T-cell (primary cell): ENCODE data around the gene IFNL1. TPM values are rescaled to one million over a fixed set of nuclear protein-coding genes. Genes with fewer than 3 reads are reported as not detected.

Source experiments
- ATAC-seq, 4 experiments: fragments of 200-7000 bp in 3 of 4; fragments of 150-1000 bp in 1 of 4; cut with Tn5 transposase; replicated peaks in 1 of 4; 1 replicate in 3 of 4; 2 replicates in 1 of 4; pipeline ENCODE4 v1.10.0; 2021; ENCODE audit warnings: moderate library complexity in 3 of 4, mild to moderate bottlenecking in 2 of 4, moderate number of reproducible peaks in 1 of 4
- CTCF ChIA-PET, 2 donors: fragments of 300-600 bp; sonication (Branson Sonifier 250); formaldehyde crosslinking; loops; one replicate each; lab custom pipeline; 2022; ENCODE audit warnings: antibody characterized with exemption in 2 of 2; lab: Charles Lee
- POLR2A ChIA-PET, 2 donors: fragments of 300-600 bp; sonication (Branson Sonifier 250); formaldehyde crosslinking; loops; one replicate each; lab custom pipeline; 2022; ENCODE audit warnings: antibody characterized with exemption in 2 of 2; lab: Charles Lee
- DNase-seq, 35 experiments: peaks; one replicate each; pipeline versions ENCODE4 v3.0.0 to v3.0.0-alpha.2; 2013 to 2023
- H3K27ac ChIP-seq: one replicate; pipeline ENCODE4 v1.5.1; 2013; ENCODE audit warnings: low read length
- H3K27me3 ChIP-seq, 2 experiments: replicated peaks in 1 of 2; 1 replicate in 1 of 2; 2 replicates in 1 of 2; pipeline versions ENCODE4 v1.6.1 to v1.7.0; 2013; ENCODE audit warnings: low read length in 1 of 2, mixed read lengths in 1 of 2; ENCODE audit not compliant: control insufficient read depth in 2 of 2, insufficient read depth in 2 of 2; ENCODE audit errors: extremely low read depth in 1 of 2
- H3K36me3 ChIP-seq, 2 donors: 1 replicate in 1 of 2; 2 replicates in 1 of 2; pipeline versions ENCODE4 v1.6.1 to v1.7.0; 2013; ENCODE audit warnings: low read length in 1 of 2; ENCODE audit not compliant: control insufficient read depth in 2 of 2, insufficient read depth in 1 of 2; ENCODE audit errors: extremely low read depth in 1 of 2
- H3K4me1 ChIP-seq, 2 experiments: 1 replicate in 1 of 2; 2 replicates in 1 of 2; pipeline versions ENCODE4 v1.6.1 to v1.7.0; 2013; ENCODE audit warnings: low read length in 2 of 2, mixed read lengths in 1 of 2; ENCODE audit not compliant: insufficient read depth in 2 of 2, control insufficient read depth in 1 of 2; ENCODE audit errors: extremely low read depth in 1 of 2
- H3K4me3 ChIP-seq, 2 donors: 1 replicate in 1 of 2; 2 replicates in 1 of 2; pipeline versions ENCODE4 v1.5.1 to v1.7.0; 2013; ENCODE audit warnings: mild to moderate bottlenecking in 2 of 2, low read length in 1 of 2, moderate library complexity in 1 of 2; ENCODE audit not compliant: control insufficient read depth in 1 of 2; ENCODE audit errors: extremely low read depth in 1 of 2
- H3K9me3 ChIP-seq: 2 replicates; pipeline ENCODE4 v1.7.0; 2013
- H3K27ac Mint-ChIP-seq, 2 donors: one replicate each; pipeline ENCODE4 v1.8.0; 2020 to 2021; ENCODE audit warnings: mild to moderate bottlenecking in 2 of 2, mixed read lengths in 2 of 2
- H3K27me3 Mint-ChIP-seq, 2 donors: one replicate each; pipeline ENCODE4 v1.8.0; 2021 to 2022; ENCODE audit warnings: mixed read lengths in 2 of 2
- H3K36me3 Mint-ChIP-seq: one replicate; pipeline ENCODE4 v1.8.0; 2021; ENCODE audit warnings: mixed read lengths
- H3K4me1 Mint-ChIP-seq, 3 donors: one replicate each; pipeline ENCODE4 v1.8.0; 2020 to 2022; ENCODE audit warnings: mixed read lengths in 3 of 3, mild to moderate bottlenecking in 1 of 3
- H3K4me3 Mint-ChIP-seq, 3 donors: one replicate each; pipeline ENCODE4 v1.8.0; 2020 to 2022; ENCODE audit warnings: mild to moderate bottlenecking in 3 of 3, mixed read lengths in 3 of 3, moderate library complexity in 3 of 3
- H3K9me3 Mint-ChIP-seq, 3 donors: one replicate each; pipeline ENCODE4 v1.8.0; 2020 to 2022; ENCODE audit warnings: mixed read lengths in 3 of 3
- WGBS: methylation state at CpG from one replicate; pipeline ENCODE4 v1.1.5; 2013; ENCODE audit warnings: missing lambda C conversion rate; ENCODE audit not compliant: insufficient coverage; 5-methylcytosine and 5-hydroxymethylcytosine counted together
- total RNA-seq, 35 experiments: library from RNA in 6 of 35; stranded (reverse) in 6 of 35; fragments of 120-200 nt in 1 of 35; gene quantifications; one replicate each; pipeline versions ENCODE4 v1.2.1 to v1.2.4 and lab custom pipeline; 2013 to 2026

The IFNL1 gene
- total RNA-seq, 5 donors from 2014 or later (not counting 1 experiment from before 2014, with no cell fraction given), result 0.49 TPM; not detected in 4

GRCh38 chr19:39277598-39277997 lies 18.6 kb upstream of the IFNL1 start:
- Mint-ChIP-seq H3K27ac (no peak overlapping the region), H3K9me3 (no peaks in the 10 kb centered on the region), H3K27me3 (peaks cover 3 to 6% of the 10 kb centered on the region in 2 donors), H3K36me3 (no peaks in the 10 kb centered on the region), H3K4me1 (no peaks in the 10 kb centered on the region), H3K4me3 (no peak overlapping the region)
- Histone ChIP-seq H3K27me3 (peaks cover under 1 to 3% of the 10 kb centered on the region in 2 experiments), H3K36me3 (no peaks in the 10 kb centered on the region), H3K9me3 (no peaks in the 10 kb centered on the region), H3K4me3 (no peak overlapping the region), H3K4me1 (no peaks in the 10 kb centered on the region), H3K27ac (no peak overlapping the region)
- DNase-seq (no peak), ATAC-seq (no peak)
- WGBS, result 86% methylated on average over 5 of the region's 7 CpGs
- CTCF ChIA-PET, result no interaction called here
- POLR2A ChIA-PET, result no interaction called here

GRCh38 chr19:39282021-39282420 lies 14.2 kb upstream of the IFNL1 start:
- H3K4me1 Mint-ChIP-seq, result no peaks in the 10 kb centered on the region
- no peak overlapping the region for H3K4me3 Mint-ChIP-seq
- no peaks in the 10 kb centered on the region for H3K36me3 ChIP-seq
- peaks cover 4 to 15% of the 10 kb centered on the region in 2 donors for H3K27me3 Mint-ChIP-seq
- no peaks in the 10 kb centered on the region for H3K4me1 ChIP-seq
- ATAC-seq (no peak), DNase-seq (no peak)
- H3K36me3 Mint-ChIP-seq, result peaks cover 4% of the 10 kb centered on the region
- peaks cover 2 to 9% (median 3%) of the 10 kb centered on the region in 3 donors for H3K9me3 Mint-ChIP-seq
- no peaks in the 10 kb centered on the region for H3K9me3 ChIP-seq
- no CpG with 5 or more reads among the region's 1 CpG for WGBS
- no peak overlapping the region for H3K4me3 ChIP-seq
- H3K27ac Mint-ChIP-seq, result no peak overlapping the region
- H3K27ac ChIP-seq, result no peak overlapping the region
- ChIA-PET CTCF (no interaction called here), POLR2A (no interaction called here)
- peaks cover 0 to 3% of the 10 kb centered on the region in 2 experiments for H3K27me3 ChIP-seq

- Histone ChIP-seq H3K27me3 (peaks cover 0 to 3% of the 10 kb centered on the region in 2 experiments), H3K4me3 (no peak overlapping the region), H3K36me3 (no peaks in the 10 kb centered on the region), H3K4me1 (no peaks in the 10 kb centered on the region), H3K9me3 (no peaks in the 10 kb centered on the region), H3K27ac (no peak overlapping the region)
- H3K27me3 Mint-ChIP-seq, result peaks cover 2 to 12% of the 10 kb centered on the region in 2 donors
- peaks cover 2 to 9% (median 3%) of the 10 kb centered on the region in 3 donors for H3K9me3 Mint-ChIP-seq
- WGBS, result no CpG with 5 or more reads among the region's 1 CpG
- ATAC-seq (no peak), DNase-seq (no peak)
- H3K4me3 Mint-ChIP-seq, result no peak overlapping the region
- ChIA-PET CTCF (no interaction called here), POLR2A (no interaction called here)
- no peak overlapping the region for H3K27ac Mint-ChIP-seq
- H3K36me3 Mint-ChIP-seq, result peaks cover 4% of the 10 kb centered on the region
- H3K4me1 Mint-ChIP-seq, result no peaks in the 10 kb centered on the region
These were observed 12.2 kb upstream of the IFNL1 start for GRCh38 chr19:39284032-39284431.

- Histone ChIP-seq H3K27ac (no peak overlapping the region), H3K9me3 (no peaks in the 10 kb centered on the region), H3K4me1 (peaks cover 0 to 11% of the 10 kb centered on the region in 2 experiments), H3K4me3 (no peak overlapping the region), H3K27me3 (peaks cover 0 to 2% of the 10 kb centered on the region in 2 experiments), H3K36me3 (no peaks in the 10 kb centered on the region)
- Mint-ChIP-seq H3K27me3 (peaks cover 5 to 14% of the 10 kb centered on the region in 2 donors), H3K36me3 (no peaks in the 10 kb centered on the region), H3K9me3 (no peaks in the 10 kb centered on the region), H3K4me3 (no peak overlapping the region), H3K4me1 (peaks cover 9 to 13% (median 12%) of the 10 kb centered on the region in 3 donors), H3K27ac (no peak overlapping the region)
- ChIA-PET CTCF (interaction anchor here in 1 of 2 donors (0.6 kb wide), 1 partner anchor 32 kb away, joined by 3 read pairs; no protein-coding TSS in a partner anchor), POLR2A (no interaction called here)
- no peak for DNase-seq
- WGBS, result 90% methylated on average over 2 of the region's 4 CpGs
- no peak for ATAC-seq
These were observed 2.8 kb upstream of the IFNL1 start for GRCh38 chr19:39293394-39293793.

GRCh38 chr19:39296906-39297305 lies 699 bp downstream of the IFNL1 start:
- H3K36me3 Mint-ChIP-seq, result no peaks in the 10 kb centered on the region
- no peak for DNase-seq
- CTCF ChIA-PET, result no interaction called here
- H3K27me3 Mint-ChIP-seq, result peaks cover 2 to 4% of the 10 kb centered on the region in 2 donors
- Histone ChIP-seq H3K27me3 (no peaks in the 10 kb centered on the region), H3K4me1 (peaks cover 0 to 28% of the 10 kb centered on the region in 2 experiments), H3K4me3 (no peak overlapping the region), H3K36me3 (no peaks in the 10 kb centered on the region), H3K9me3 (no peaks in the 10 kb centered on the region), H3K27ac (no peak overlapping the region)
- WGBS, result 100% methylated on average over 4 of the region's 4 CpGs
- ATAC-seq, result no peak
- H3K4me1 Mint-ChIP-seq, result peaks cover 15 to 26% (median 18%) of the 10 kb centered on the region in 3 donors
- H3K27ac Mint-ChIP-seq, result no peak overlapping the region
- H3K4me3 Mint-ChIP-seq, result no peak overlapping the region
- H3K9me3 Mint-ChIP-seq, result no peaks in the 10 kb centered on the region
- POLR2A ChIA-PET, result no interaction called here

- peak overlapping the region; percentile 56 to 65 (median 64) for H3K4me3 Mint-ChIP-seq
- H3K27ac ChIP-seq, result peak overlapping the region; percentile 44
- CTCF ChIA-PET, result no interaction called here
These were observed 1.9 kb downstream of the IFNL1 start for GRCh38 chr19:39297931-39298634.

More at GRCh38 chr19:39297931-39298634, 1.9 kb downstream of the IFNL1 start:
- peaks cover 15 to 26% (median 18%) of the 10 kb centered on the region in 3 donors for H3K4me1 Mint-ChIP-seq
- H3K4me3 ChIP-seq, result peak overlapping the region in 1 of 2 donors; percentile 43
- no peaks in the 10 kb centered on the region for H3K36me3 ChIP-seq
- peaks cover 0 to 4% of the 10 kb centered on the region in 2 donors for H3K27me3 Mint-ChIP-seq
- DNase-seq, result peak; percentile 24 to 75 (median 54)
- ATAC-seq, result peak; percentile 92 to 98 (median 94)
- H3K36me3 Mint-ChIP-seq, result no peaks in the 10 kb centered on the region
- POLR2A ChIA-PET, result no interaction called here
- 23% methylated on average over 14 of the region's 17 CpGs for WGBS
- H3K4me1 ChIP-seq, result peaks cover 0 to 28% of the 10 kb centered on the region in 2 experiments
- H3K27ac Mint-ChIP-seq, result peak overlapping the region; percentile 64
- no peaks in the 10 kb centered on the region for H3K27me3 ChIP-seq
- H3K9me3 ChIP-seq, result no peaks in the 10 kb centered on the region
- no peaks in the 10 kb centered on the region for H3K9me3 Mint-ChIP-seq
